GM23338 (cell line): ENCODE data around the gene CTXN1. TPM values are rescaled to one million over a fixed set of nuclear protein-coding genes. Genes with fewer than 3 reads are reported as not detected.

Experiments
- ATAC-seq: fragments of 200-7000 bp; cut with Tn5 transposase; 3 replicates; pipeline ENCODE4 v1.9.1; 2020
- DNase-seq: peaks from one replicate; pipeline ENCODE4 v3.0.0-alpha.2; 2015; ENCODE audit warnings: low spot score
- H2AFZ ChIP-seq: fragments of 200-600 bp; sonication (generic); 2 replicates; pipeline ENCODE4 v1.8.0; 2016; ENCODE audit warnings: antibody characterized with exemption, mild to moderate bottlenecking, moderate library complexity
- H3F3A ChIP-seq: fragments of 200-600 bp; sonication (generic); replicated peaks from 2 replicates; pipeline ENCODE4 v1.8.0; 2017; ENCODE audit warnings: antibody characterized with exemption, mixed run types, low read depth
- H3K27ac ChIP-seq: fragments of 200-600 bp; sonication (generic); 2 replicates; pipeline ENCODE4 v1.6.1; 2016; ENCODE audit warnings: low read depth
- H3K27me3 ChIP-seq: fragments of 200-600 bp; sonication (generic); 2 replicates; pipeline ENCODE4 v1.8.0; 2016; ENCODE audit warnings: mild to moderate bottlenecking, mixed run types, moderate library complexity; ENCODE audit not compliant: insufficient read depth
- H3K36me3 ChIP-seq: fragments of 200-600 bp; sonication (generic); 2 replicates; pipeline ENCODE4 v1.8.0; 2016; ENCODE audit warnings: mild to moderate bottlenecking; ENCODE audit not compliant: insufficient read depth
- H3K4me1 ChIP-seq: fragments of 200-600 bp; sonication (generic); 2 replicates; pipeline ENCODE4 v1.8.0; 2016; ENCODE audit warnings: mild to moderate bottlenecking, moderate library complexity; ENCODE audit not compliant: insufficient read depth
- H3K4me2 ChIP-seq: fragments of 200-600 bp; sonication (generic); 2 replicates; pipeline ENCODE4 v1.7.1; 2017; ENCODE audit warnings: mixed run types
- H3K4me3 ChIP-seq: fragments of 200-600 bp; sonication (generic); 2 replicates; pipeline ENCODE4 v1.6.1; 2016; ENCODE audit warnings: mixed run types
- H3K79me2 ChIP-seq: fragments of 200-600 bp; sonication (generic); replicated peaks from 2 replicates; pipeline ENCODE4 v1.8.0; 2017; ENCODE audit warnings: mild to moderate bottlenecking; ENCODE audit not compliant: insufficient read depth
- H3K9me2 ChIP-seq: fragments of 200-600 bp; sonication (generic); 2 replicates; pipeline ENCODE4 v1.8.0; 2017; ENCODE audit not compliant: insufficient read depth
- H4K20me1 ChIP-seq: fragments of 200-600 bp; sonication (generic); replicated peaks from 2 replicates; pipeline ENCODE4 v1.8.0; 2017; ENCODE audit warnings: mild to moderate bottlenecking; ENCODE audit not compliant: insufficient read depth
- H3K27ac Mint-ChIP-seq: 2 replicates; pipeline ENCODE4 v1.8.0; 2020; ENCODE audit warnings: inconsistent platforms, mild to moderate bottlenecking, moderate library complexity, mixed read lengths
- H3K27me3 Mint-ChIP-seq: 3 replicates; pipeline ENCODE4 v1.8.0; 2022; ENCODE audit warnings: low read depth, mild to moderate bottlenecking, moderate library complexity, mixed read lengths, inconsistent platforms; ENCODE audit not compliant: insufficient read depth, poor library complexity
- H3K36me3 Mint-ChIP-seq: 3 replicates; pipeline ENCODE4 v1.8.0; 2021; ENCODE audit warnings: low read depth, mild to moderate bottlenecking, inconsistent platforms, moderate library complexity, mixed read lengths
- H3K4me1 Mint-ChIP-seq: 3 replicates; pipeline ENCODE4 v1.8.0; 2020; ENCODE audit warnings: mild to moderate bottlenecking, inconsistent platforms, mixed read lengths
- H3K4me3 Mint-ChIP-seq: 3 replicates; pipeline ENCODE4 v1.8.0; 2021; ENCODE audit warnings: moderate library complexity, mild to moderate bottlenecking, inconsistent platforms, mixed read lengths
- H3K9me3 Mint-ChIP-seq: 3 replicates; pipeline ENCODE4 v1.8.0; 2020; ENCODE audit warnings: moderate library complexity, mild to moderate bottlenecking, inconsistent platforms, mixed read lengths
- CREB1 ChIP-seq: fragments of 250-450 bp; sonication (Bioruptor Pico); IDR thresholded peaks from 2 replicates; pipeline ENCODE4 v1.5.0; 2020; ENCODE audit warnings: low read depth, mild to moderate bottlenecking, moderate library complexity
- ETS1 ChIP-seq: IDR thresholded peaks from 2 replicates; pipeline ENCODE4 v1.6.1; 2016; ENCODE audit warnings: antibody characterized with exemption
- EZH2phosphoT487 ChIP-seq: fragments of 200-600 bp; sonication (generic); IDR thresholded peaks from one replicate; pipeline ENCODE4 v1.8.1; 2018; ENCODE audit warnings: antibody characterized with exemption; ENCODE audit not compliant: unreplicated experiment
- JUNB ChIP-seq: IDR thresholded peaks from one replicate; pipeline ENCODE4 v1.6.1; 2016; ENCODE audit warnings: antibody characterized with exemption; ENCODE audit not compliant: unreplicated experiment
- NANOG ChIP-seq: IDR thresholded peaks from 2 replicates; pipeline ENCODE4 v1.6.1; 2016; ENCODE audit warnings: antibody characterized with exemption, borderline replicate concordance
- REST ChIP-seq: IDR thresholded peaks from one replicate; pipeline ENCODE4 v1.6.1; 2018; ENCODE audit warnings: antibody characterized with exemption; ENCODE audit not compliant: unreplicated experiment
- STAT1 ChIP-seq: IDR thresholded peaks from one replicate; pipeline ENCODE4 v1.6.1; 2016; ENCODE audit warnings: antibody characterized with exemption; ENCODE audit not compliant: unreplicated experiment
- ZNF114 ChIP-seq: fragments of 250-450 bp; sonication (Bioruptor Pico); IDR thresholded peaks from 2 replicates; pipeline ENCODE4 v1.5.0; 2020; ENCODE audit warnings: mild to moderate bottlenecking, moderate library complexity
- polyA plus RNA-seq: library from polyadenylated mRNA; unstranded; fragments of >200 nt; fragmentation: Nextera tagmentation; extraction: Ambion mirVana; gene quantifications from 2 replicates; pipeline ENCODE4 v1.2.1, GENCODE V29; 2016
- total RNA-seq: library from RNA; depleted of rRNA; stranded (reverse); fragments of >200 nt; shearing (Covaris generic); gene quantifications from 2 replicates; pipeline ENCODE4 v1.2.3, GENCODE V29; 2014
- TF ChIP-seq, protein P1 (sequence below), 2 experiments: fragments of 200-600 bp in 1 of 2; sonication (generic) in 1 of 2; conservative IDR thresholded peaks; 2 replicates each; pipeline versions ENCODE4 v1.5.1 to v1.6.1; 2016 to 2017; ENCODE audit warnings: antibody characterized with exemption in 2 of 2, low read depth in 2 of 2, mild to moderate bottlenecking in 2 of 2, moderate library complexity in 1 of 2
- TF ChIP-seq, protein P2 (sequence below): fragments of 250-450 bp; sonication (Bioruptor Pico); IDR thresholded peaks from 2 replicates; pipeline ENCODE4 v1.5.0; 2020; ENCODE audit warnings: mild to moderate bottlenecking, moderate library complexity

Gene CTXN1
- total and polyA plus RNA-seq, 2 experiments from 2014 or later: 22.5 to 52.4 TPM

- ATAC-seq: no peak
Measured at GRCh38 chr19:7898967-7899366, 27.0 kb downstream of the CTXN1 start.

More at GRCh38 chr19:7898967-7899366, 27.0 kb downstream of the CTXN1 start:
- H3K4me3 Mint-ChIP-seq: no peak overlapping the region
- H3K27ac Mint-ChIP-seq: no peak overlapping the region
- Histone ChIP-seq H3K4me1 (0 out of 2 replicates have a peak, but pooled peaks cover 6% of the 10 kb centered on the region), H2AFZ (no peak overlapping the region), H3K9me2 (no peaks in the 10 kb centered on the region), H3F3A (peaks cover 5% of the 10 kb centered on the region; the same call in 1 of the 2 replicates), H3K27me3 (no peaks in the 10 kb centered on the region), H3K79me2 (no peaks in the 10 kb centered on the region), H3K36me3 (no peaks in the 10 kb centered on the region), H4K20me1 (no peaks in the 10 kb centered on the region; the same call in 1 of the 2 replicates), H3K4me3 (no peak overlapping the region), H3K4me2 (no peak overlapping the region), H3K27ac (no peak overlapping the region)
- no peak for DNase-seq
- H3K36me3 Mint-ChIP-seq: peaks cover 13% of the 10 kb centered on the region; the same call in 2 of the 3 replicates
- peaks cover 7% of the 10 kb centered on the region for H3K4me1 Mint-ChIP-seq
- TF ChIP-seq REST: no peak
- no peak for TF ChIP-seq JUNB
- TF ChIP-seq, protein P1, sequence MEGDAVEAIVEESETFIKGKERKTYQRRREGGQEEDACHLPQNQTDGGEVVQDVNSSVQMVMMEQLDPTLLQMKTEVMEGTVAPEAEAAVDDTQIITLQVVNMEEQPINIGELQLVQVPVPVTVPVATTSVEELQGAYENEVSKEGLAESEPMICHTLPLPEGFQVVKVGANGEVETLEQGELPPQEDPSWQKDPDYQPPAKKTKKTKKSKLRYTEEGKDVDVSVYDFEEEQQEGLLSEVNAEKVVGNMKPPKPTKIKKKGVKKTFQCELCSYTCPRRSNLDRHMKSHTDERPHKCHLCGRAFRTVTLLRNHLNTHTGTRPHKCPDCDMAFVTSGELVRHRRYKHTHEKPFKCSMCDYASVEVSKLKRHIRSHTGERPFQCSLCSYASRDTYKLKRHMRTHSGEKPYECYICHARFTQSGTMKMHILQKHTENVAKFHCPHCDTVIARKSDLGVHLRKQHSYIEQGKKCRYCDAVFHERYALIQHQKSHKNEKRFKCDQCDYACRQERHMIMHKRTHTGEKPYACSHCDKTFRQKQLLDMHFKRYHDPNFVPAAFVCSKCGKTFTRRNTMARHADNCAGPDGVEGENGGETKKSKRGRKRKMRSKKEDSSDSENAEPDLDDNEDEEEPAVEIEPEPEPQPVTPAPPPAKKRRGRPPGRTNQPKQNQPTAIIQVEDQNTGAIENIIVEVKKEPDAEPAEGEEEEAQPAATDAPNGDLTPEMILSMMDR (conservative IDR thresholded peaks at IDR 0.05; ENCODE audit: low read depth in 2 of 2): no peak
- no peak for TF ChIP-seq EZH2phosphoT487
- TF ChIP-seq, protein P2, sequence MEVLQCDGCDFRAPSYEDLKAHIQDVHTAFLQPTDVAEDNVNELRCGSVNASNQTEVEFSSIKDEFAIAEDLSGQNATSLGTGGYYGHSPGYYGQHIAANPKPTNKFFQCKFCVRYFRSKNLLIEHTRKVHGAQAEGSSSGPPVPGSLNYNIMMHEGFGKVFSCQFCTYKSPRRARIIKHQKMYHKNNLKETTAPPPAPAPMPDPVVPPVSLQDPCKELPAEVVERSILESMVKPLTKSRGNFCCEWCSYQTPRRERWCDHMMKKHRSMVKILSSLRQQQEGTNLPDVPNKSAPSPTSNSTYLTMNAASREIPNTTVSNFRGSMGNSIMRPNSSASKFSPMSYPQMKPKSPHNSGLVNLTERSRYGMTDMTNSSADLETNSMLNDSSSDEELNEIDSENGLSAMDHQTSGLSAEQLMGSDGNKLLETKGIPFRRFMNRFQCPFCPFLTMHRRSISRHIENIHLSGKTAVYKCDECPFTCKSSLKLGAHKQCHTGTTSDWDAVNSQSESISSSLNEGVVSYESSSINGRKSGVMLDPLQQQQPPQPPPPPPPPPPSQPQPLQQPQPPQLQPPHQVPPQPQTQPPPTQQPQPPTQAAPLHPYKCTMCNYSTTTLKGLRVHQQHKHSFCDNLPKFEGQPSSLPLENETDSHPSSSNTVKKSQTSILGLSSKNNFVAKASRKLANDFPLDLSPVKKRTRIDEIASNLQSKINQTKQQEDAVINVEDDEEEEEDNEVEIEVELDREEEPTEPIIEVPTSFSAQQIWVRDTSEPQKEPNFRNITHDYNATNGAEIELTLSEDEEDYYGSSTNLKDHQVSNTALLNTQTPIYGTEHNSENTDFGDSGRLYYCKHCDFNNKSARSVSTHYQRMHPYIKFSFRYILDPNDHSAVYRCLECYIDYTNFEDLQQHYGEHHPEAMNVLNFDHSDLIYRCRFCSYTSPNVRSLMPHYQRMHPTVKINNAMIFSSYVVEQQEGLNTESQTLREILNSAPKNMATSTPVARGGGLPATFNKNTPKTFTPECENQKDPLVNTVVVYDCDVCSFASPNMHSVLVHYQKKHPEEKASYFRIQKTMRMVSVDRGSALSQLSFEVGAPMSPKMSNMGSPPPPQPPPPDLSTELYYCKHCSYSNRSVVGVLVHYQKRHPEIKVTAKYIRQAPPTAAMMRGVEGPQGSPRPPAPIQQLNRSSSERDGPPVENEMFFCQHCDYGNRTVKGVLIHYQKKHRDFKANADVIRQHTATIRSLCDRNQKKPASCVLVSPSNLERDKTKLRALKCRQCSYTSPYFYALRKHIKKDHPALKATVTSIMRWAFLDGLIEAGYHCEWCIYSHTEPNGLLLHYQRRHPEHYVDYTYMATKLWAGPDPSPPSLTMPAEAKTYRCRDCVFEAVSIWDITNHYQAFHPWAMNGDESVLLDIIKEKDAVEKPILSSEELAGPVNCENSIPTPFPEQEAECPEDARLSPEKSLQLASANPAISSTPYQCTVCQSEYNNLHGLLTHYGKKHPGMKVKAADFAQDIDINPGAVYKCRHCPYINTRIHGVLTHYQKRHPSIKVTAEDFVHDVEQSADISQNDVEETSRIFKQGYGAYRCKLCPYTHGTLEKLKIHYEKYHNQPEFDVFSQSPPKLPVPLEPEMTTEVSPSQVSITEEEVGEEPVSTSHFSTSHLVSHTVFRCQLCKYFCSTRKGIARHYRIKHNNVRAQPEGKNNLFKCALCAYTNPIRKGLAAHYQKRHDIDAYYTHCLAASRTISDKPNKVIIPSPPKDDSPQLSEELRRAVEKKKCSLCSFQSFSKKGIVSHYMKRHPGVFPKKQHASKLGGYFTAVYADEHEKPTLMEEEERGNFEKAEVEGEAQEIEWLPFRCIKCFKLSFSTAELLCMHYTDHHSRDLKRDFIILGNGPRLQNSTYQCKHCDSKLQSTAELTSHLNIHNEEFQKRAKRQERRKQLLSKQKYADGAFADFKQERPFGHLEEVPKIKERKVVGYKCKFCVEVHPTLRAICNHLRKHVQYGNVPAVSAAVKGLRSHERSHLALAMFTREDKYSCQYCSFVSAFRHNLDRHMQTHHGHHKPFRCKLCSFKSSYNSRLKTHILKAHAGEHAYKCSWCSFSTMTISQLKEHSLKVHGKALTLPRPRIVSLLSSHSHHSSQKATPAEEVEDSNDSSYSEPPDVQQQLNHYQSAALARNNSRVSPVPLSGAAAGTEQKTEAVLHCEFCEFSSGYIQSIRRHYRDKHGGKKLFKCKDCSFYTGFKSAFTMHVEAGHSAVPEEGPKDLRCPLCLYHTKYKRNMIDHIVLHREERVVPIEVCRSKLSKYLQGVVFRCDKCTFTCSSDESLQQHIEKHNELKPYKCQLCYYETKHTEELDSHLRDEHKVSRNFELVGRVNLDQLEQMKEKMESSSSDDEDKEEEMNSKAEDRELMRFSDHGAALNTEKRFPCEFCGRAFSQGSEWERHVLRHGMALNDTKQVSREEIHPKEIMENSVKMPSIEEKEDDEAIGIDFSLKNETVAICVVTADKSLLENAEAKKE (CRISPR knock-in tag): no peak
- no peak for TF ChIP-seq ZNF114 (CRISPR knock-in tag)
- no peak for TF ChIP-seq ETS1
- TF ChIP-seq NANOG: no peak
- no peak for TF ChIP-seq STAT1
- TF ChIP-seq CREB1 (CRISPR knock-in tag): no peak
- peaks cover 17% of the 10 kb centered on the region for H3K27me3 Mint-ChIP-seq
- H3K9me3 Mint-ChIP-seq: 0 out of 3 replicates have a peak, but pooled peaks cover 6% of the 10 kb centered on the region
